ENCODE results near the gene FGR.

FGR gene

DNA sequence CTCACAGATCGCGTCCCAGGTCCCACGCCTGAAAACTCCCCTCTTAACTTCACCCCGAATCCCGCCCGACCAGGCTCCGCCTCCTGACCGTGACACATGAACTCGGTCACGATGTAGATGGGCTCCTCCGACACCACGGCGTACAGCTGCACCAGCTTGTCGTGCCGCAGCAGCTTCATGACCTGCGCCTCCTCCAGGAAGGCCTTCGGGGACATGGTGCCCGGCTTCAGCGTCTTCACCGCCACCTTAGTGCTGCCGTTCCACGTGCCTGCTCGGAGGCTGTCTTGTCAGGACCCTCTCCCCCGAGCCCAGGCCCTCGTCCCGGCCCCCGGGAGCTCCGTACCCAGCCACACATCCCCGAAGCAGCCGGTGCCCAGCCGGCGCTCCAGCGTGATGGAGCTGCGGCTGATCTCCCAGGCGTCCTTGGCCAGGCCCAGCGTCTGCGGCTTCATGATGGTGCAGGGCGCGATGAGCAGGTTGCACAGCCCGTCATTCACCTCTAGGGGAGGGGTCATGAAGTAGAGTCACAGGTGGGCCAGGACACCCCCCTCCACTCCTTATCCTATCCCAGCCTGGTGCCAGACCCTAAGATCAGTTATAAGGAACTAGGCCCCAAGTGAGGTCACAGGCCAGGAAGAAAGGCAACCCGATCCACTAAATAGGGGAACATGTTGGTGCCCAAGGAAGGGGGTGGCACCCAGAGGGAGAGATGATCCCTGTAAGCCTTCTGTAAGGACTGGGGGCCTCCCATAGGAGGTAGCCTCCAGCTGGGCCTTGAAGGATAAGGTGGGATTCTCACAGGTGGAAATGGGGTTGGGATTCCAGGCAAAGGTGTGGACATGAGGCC lies 19.4 kb downstream of the FGR start:
- DNase-seq = no peak

GRCh38 chr1:27614625-27615344 lies 20.2 kb downstream of the FGR start:
- DNase-seq = no peak

- no peak for DNase-seq
Measured at GRCh38 chr1:27614043-27614624, 20.9 kb downstream of the FGR start.

DNA sequence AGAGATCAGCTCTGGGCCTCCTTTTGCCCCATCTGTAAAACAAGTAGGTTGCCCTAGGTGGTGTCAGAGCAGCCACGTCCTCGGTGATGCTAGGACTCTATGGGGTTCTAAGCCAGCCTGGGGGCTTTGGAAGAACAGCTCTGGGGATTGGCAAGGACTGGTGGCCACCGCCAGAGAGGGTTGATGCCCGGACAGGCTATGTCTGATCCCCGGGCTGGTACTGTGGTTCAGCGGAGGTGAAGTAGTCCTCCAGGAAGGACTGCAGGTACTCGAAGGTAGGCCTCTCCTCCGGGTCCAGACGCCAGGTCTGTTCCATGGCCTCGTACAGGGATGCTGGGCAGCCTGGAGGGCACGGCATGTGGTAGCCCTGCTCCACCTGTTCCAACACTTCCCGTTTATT lies 22.3 kb downstream of the FGR start:
- DNase-seq = no peak

GRCh38 chr1:27611450-27611849 lies 23.5 kb downstream of the FGR start:
- DNase-seq = no peak

GRCh38 chr1:27609618-27610240 lies 25.3 kb downstream of the FGR start:
- no peak for DNase-seq

GRCh38 chr1:27609210-27609555 lies 25.8 kb downstream of the FGR start:
- DNase-seq = no peak

- DNase-seq = no peak
Measured at GRCh38 chr1:27607239-27607804, 27.7 kb downstream of the FGR start.

DNA sequence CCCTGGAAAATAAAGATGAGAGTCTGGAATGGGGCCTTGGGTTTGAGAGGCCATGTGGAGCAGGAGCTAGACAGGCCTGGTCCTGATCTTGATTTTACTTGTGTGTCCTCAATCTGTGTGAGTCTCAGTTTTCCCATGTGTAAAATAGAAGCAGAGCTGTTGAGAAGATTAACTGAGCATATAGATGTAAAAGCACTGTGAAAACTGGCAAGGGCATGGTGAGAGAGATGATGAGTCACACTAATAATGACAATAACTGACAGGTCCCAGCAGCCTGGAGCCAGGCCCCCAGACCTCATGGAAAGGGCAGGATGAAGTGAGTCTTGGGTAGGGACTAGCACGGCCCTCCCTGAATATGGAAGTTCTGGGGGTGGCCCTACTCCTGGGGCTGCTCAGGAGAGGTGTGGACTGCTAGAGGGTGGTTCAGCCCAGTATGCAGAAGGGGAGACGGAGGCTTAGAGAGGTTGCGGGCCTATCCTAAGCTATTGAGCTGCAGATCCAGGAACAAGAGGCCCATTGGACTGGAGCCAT lies 28.2 kb downstream of the FGR start:
- DNase-seq = no peak

DNA sequence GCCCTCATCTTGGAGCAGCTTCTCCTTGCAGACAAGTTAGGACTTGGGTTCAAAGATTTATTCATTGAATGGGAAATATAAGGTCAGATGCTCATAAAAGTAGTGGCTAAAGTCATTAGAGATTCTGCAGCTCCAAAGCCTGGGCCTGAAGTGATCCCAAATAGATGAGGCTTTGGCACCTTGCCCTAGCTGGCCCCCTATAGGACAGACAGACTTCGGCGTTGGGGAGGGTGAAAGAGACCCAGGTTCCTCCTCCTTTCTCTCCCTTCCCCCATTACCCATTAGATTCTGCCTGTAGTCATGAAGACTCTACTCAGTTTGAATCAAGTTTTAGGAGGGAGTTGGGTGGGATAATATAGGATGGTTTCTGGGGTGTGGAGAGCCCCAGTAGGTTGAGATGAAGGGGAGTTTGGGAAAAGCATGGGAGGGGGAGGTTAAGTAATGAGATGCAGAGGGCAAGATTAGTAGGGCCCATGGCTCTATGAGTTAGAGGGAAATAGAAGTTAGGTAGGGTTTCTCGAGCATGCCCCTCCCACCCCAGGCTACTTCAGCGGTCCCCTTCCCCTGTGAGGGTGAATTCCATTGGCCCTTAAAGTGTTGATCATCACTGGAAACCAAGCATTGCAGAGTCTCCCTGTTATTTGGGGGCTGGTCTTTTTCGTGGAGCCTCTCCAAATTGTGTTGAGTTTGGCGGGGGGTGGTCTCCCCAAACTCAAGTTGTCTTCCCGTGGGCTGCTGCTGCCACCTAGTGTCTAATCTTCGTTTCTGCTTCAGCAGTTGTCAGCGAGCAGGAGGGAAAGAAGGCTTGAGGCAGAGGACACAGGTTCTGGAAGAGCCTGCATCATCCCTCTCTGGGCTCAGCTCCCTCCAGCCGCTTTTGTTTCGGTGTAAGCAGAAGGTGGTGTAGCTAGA lies 28.9 kb downstream of the FGR start:
- peak; percentile 61 to 73 for DNase-seq

DNA sequence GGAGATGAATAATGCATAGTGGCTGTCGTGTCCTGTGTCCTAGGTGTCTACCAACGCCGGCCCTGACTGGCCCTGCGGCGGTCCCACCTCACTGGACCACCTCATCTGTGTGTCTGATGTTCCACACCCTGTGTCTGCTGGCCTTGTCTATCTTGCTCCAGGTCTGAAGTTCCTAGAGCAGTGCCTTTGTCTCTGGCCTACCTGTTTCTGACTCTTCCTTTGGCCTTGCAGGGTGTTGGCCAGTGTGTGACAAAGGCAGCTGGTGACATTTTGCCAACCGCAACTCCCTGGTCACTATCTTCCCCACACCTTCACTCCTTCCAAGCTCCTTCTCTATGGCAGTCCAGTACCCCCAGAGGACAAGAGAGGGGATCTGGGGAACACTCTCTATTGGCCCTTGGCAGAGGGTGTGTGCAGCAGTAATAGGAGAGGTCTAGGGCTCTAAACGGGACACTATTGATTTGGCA lies 29.7 kb downstream of the FGR start:
- DNase-seq = no peak

DNA sequence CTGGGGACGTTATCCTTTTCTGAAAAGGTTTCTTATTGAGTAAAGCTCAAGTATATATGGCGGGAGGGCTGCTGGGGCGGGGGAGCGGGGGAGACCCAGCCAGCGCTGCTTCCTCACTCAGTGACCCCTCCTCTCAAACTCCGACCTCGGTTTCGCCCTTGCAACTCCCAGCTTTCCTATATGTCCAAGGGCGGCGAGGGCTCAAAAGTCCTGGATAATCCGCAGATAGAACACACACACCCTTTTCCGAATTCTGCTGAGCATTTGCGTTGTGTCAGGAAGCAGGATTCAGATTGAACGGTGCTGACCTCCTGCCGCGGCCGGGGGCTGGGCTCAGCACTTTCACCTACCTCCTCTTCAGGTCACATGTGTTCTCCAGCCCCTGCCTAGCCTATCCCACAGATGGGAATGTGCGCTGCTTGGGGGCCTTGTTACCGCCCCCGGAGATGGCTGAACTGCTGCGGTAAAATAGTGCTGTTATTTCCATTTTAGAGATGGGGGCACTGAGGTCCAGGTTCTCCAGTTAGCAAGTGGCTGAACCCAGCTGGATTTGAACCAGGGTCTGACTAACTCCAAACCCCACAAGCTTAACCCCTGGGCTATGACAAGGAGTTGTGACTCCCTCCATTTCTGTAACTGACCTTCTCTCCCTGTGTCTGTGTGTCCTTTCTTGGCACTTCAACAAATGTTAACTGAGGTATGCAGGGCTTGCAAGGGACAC lies 30.2 kb downstream of the FGR start:
- no peak for DNase-seq

- DNase-seq = peak; percentile 87 to 89
Measured at GRCh38 chr1:27603681-27604578, 31.1 kb downstream of the FGR start, which contains the start of gene AHDC1. TSS of gene AHDC1 (minus strand) at chr1:27604144. CDS start at chr1:27552115, 52,029 bp downstream.

DNA sequence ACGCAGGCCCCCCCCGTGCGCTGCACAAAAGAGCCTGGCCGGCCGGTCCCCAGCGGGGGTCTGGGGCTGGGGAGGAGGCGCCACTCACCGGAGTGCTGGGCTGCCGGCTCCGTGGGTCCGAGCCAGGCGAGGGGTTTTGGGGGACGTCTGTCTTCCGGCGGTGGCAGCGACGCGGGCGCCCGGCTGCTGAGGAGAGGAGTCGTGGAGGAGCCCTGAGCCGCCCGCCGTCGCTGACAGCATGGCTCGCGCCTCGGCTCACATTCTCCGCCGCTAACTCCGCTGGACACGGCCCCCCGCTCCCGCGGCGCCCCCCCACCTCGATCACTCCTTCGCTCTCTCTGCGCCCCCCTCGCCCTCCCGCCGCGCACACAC lies 31.7 kb downstream of the FGR start:
- no peak for DNase-seq

DNA sequence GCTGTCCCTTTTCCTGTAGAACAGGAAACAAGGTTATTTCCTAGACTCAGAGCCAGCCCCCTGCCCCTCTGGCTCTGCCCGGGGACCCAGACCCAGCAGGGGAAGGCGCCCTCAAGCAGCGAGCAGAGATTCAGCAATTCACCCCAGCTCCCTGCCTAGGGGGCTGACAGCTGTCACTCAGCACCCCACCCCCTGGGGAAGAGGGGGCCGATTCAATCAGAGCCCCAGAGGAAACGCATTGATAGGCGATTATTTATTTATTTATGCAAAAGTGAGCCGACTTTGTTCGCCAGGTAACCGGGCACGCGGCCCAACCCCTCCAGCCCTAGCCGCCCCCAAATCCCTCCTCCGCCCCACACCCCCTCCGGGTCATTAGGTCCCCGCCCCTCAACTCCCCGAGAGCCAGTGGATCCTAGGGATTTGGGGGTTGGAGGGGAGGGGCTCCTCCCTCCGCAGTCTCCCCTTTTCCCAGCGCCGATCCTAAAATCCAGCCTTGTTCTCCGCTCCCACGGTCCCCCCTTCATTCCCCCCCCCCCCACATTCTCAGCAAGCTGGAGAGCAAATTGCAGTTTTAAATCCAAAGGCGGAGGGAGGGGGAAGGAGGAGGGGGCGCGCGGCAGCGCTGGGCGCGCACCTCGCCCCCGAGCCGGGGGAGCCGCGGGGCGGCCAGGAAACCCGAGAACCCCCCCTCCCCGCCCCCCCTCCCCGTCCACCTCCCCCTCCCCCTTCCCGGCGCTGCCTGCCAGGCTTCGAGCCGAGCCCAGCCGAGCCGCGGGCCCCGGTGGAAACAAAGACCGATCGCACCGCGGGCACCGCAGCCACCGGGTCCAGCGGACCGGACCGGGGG lies 32.3 kb downstream of the FGR start:
- peak in 1 of 2 donors; percentile 41 for DNase-seq

DNA sequence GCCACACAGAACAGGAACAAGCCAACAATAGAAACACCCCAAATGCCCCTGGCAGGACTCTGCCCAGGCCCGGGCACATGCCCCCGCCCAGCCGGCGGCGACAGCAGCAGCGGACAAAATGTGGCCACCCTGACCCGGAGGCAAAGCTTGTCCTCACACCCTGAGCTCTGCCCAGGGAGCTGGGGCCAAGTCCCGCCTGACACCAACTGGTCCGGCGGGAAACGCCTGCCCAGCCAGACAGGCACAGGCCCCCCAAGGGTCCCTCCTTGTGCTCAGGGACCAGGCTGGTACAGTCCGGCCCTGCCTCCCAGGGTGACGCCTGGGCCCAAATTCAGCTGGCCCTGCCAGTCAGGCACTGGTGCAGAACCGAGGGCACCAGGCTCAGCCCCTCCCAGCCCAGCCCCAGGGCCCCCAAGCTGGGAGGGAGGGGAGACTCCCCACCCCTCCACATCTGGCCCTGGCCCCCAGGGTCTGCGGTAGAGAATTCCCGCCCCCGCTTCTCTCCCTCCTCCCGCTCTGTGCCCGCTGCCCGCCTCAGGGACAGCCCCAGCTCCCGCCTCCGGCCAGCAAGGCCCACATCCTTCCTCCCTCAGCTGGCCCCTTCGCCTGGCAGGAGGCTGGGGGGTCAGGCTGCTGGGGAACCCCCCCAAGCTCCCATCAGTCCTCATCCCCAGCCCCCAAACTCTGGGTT lies 33.1 kb downstream of the FGR start:
- DNase-seq = no peak

DNA sequence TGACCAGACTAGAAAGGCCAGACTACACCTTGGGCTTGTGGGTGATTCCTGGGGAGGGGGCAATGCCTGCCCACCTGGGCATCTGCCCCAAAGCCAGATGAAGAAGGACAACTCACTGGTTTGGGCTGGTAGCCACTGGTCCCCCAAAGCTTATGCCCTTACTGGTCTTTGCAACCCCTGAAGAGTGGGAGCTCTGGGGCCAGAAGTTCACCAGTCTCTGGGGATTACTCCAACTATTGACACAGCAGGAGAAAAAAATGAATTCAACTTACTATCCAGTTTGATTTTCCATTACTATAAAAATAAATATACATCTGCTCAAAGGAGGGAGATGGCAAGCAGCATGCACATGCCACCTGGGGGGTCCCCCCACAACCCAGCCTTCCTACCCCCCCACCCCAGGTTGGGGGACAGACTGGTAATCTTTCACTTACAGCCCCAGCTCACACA lies 33.6 kb downstream of the FGR start:
- DNase-seq = no peak

Measured in activated CD4-positive, alpha-beta T cell treated with anti-CD3 and anti-CD28 coated beads for 4 hours (primary cell).